Measurements from ENCODE around the gene BMP2K. TPM values are rescaled to one million over a fixed set of nuclear protein-coding genes. Genes with fewer than 3 reads are reported as not detected.
A peak's percentile ranks its signal among the peaks of the same experiment; 100 is the strongest.

Gene BMP2K
- total and polyA plus RNA-seq, 2 donors (not counting 1 experiment from before 2014, with no cell fraction given): 54.8 to 126 TPM

GRCh38 chr4:78880874-78881492 lies 104.8 kb downstream of the BMP2K start:
- no peaks in the 10 kb centered on the region for H4K20me1 ChIP-seq (ENCODE audit: control insufficient read depth, extremely low read depth, insufficient read depth, low read length)
- no peak overlapping the region for H3K4me2 ChIP-seq (ENCODE audit: extremely low read depth, insufficient read depth, low read length)
- H2AFZ ChIP-seq (ENCODE audit: low read length): no peak overlapping the region
- TF ChIP-seq CTCF (conservative IDR thresholded peaks at IDR 0.05 in 1 of 2, IDR thresholded peaks at IDR 0.05 in 1 of 2; ENCODE audit: low read depth in 1 of 2, low read length in 2 of 2): no peak
- TF ChIP-seq EZH2 (IDR thresholded peaks at IDR 0.05; ENCODE audit: low read length, missing control alignments): no peak
- no peaks in the 10 kb centered on the region for H3K27me3 ChIP-seq (ENCODE audit: control insufficient read depth, insufficient read depth, low read length)
- H3K79me2 ChIP-seq (ENCODE audit: control insufficient read depth, insufficient read depth, low read length): no peaks in the 10 kb centered on the region
- no peak overlapping the region for H3K27ac ChIP-seq (ENCODE audit: insufficient read depth, low read length)
- no peak for DNase-seq (ENCODE audit: low read depth in 2 of 2)
- peaks cover 5% of the 10 kb centered on the region for H3K36me3 ChIP-seq (ENCODE audit: control insufficient read depth, insufficient read depth, low read length)
- H3K9me3 ChIP-seq (ENCODE audit: control insufficient read depth, insufficient read depth, low read depth, low read length): no peaks in the 10 kb centered on the region
- H3K4me1 ChIP-seq (ENCODE audit: control insufficient read depth, extremely low read depth, insufficient read depth, low read length): no peaks in the 10 kb centered on the region
- H3K4me3 ChIP-seq (replicated peaks in 1 of 4; ENCODE audit: control extremely low read depth in 1 of 4, insufficient read depth in 1 of 4, low read depth in 3 of 4, low read length in 4 of 4): no peak overlapping the region
- no peak overlapping the region for H3K9ac ChIP-seq (ENCODE audit: insufficient read depth, low read length)

GRCh38 chr4:78885598-78885997 lies 109.4 kb downstream of the BMP2K start:
- no peak overlapping the region for H3K9ac ChIP-seq (ENCODE audit: insufficient read depth, low read length)
- no peaks in the 10 kb centered on the region for H3K9me3 ChIP-seq (ENCODE audit: control insufficient read depth, insufficient read depth, low read depth, low read length)
- H2AFZ ChIP-seq (ENCODE audit: low read length): no peak overlapping the region
- peaks cover 3% of the 10 kb centered on the region for H3K36me3 ChIP-seq (ENCODE audit: control insufficient read depth, insufficient read depth, low read length)
- H3K79me2 ChIP-seq (ENCODE audit: control insufficient read depth, insufficient read depth, low read length): no peaks in the 10 kb centered on the region
- H3K4me2 ChIP-seq (ENCODE audit: extremely low read depth, insufficient read depth, low read length): no peak overlapping the region
- no peak for TF ChIP-seq CTCF (conservative IDR thresholded peaks at IDR 0.05 in 1 of 2, IDR thresholded peaks at IDR 0.05 in 1 of 2; ENCODE audit: low read depth in 1 of 2, low read length in 2 of 2)
- H3K27ac ChIP-seq (ENCODE audit: insufficient read depth, low read length): no peak overlapping the region
- H4K20me1 ChIP-seq (ENCODE audit: control insufficient read depth, extremely low read depth, insufficient read depth, low read length): no peaks in the 10 kb centered on the region
- H3K4me1 ChIP-seq (ENCODE audit: control insufficient read depth, extremely low read depth, insufficient read depth, low read length): no peaks in the 10 kb centered on the region
- H3K27me3 ChIP-seq (ENCODE audit: control insufficient read depth, insufficient read depth, low read length): no peaks in the 10 kb centered on the region
- H3K4me3 ChIP-seq (replicated peaks in 1 of 4; ENCODE audit: control extremely low read depth in 1 of 4, insufficient read depth in 1 of 4, low read depth in 3 of 4, low read length in 4 of 4): no peak overlapping the region
- peak in 1 of 2 donors; percentile 64 for DNase-seq (ENCODE audit: low read depth in 2 of 2)

GRCh38 chr4:78889955-78890354 lies 113.8 kb downstream of the BMP2K start:
- DNase-seq (ENCODE audit: low read depth in 2 of 2): no peak
- TF ChIP-seq CTCF (conservative IDR thresholded peaks at IDR 0.05 in 1 of 2, IDR thresholded peaks at IDR 0.05 in 1 of 2; ENCODE audit: low read depth in 1 of 2, low read length in 2 of 2) (no peak), EZH2 (IDR thresholded peaks at IDR 0.05; ENCODE audit: low read length, missing control alignments) (no peak)
- H3K27me3 ChIP-seq (ENCODE audit: control insufficient read depth, insufficient read depth, low read length): no peaks in the 10 kb centered on the region
- no peaks in the 10 kb centered on the region for H3K9me3 ChIP-seq (ENCODE audit: control insufficient read depth, insufficient read depth, low read depth, low read length)
- peaks cover 6% of the 10 kb centered on the region for H3K36me3 ChIP-seq (ENCODE audit: control insufficient read depth, insufficient read depth, low read length)
- no peaks in the 10 kb centered on the region for H3K4me1 ChIP-seq (ENCODE audit: control insufficient read depth, extremely low read depth, insufficient read depth, low read length)
- H3K4me3 ChIP-seq (replicated peaks in 1 of 4; ENCODE audit: control extremely low read depth in 1 of 4, insufficient read depth in 1 of 4, low read depth in 3 of 4, low read length in 4 of 4): no peak overlapping the region
- no peaks in the 10 kb centered on the region for H4K20me1 ChIP-seq (ENCODE audit: control insufficient read depth, extremely low read depth, insufficient read depth, low read length)
- no peaks in the 10 kb centered on the region for H3K79me2 ChIP-seq (ENCODE audit: control insufficient read depth, insufficient read depth, low read length)
- H3K27ac ChIP-seq (ENCODE audit: insufficient read depth, low read length): no peak overlapping the region
- no peak overlapping the region for H2AFZ ChIP-seq (ENCODE audit: low read length)
- H3K4me2 ChIP-seq (ENCODE audit: extremely low read depth, insufficient read depth, low read length): no peak overlapping the region
- no peak overlapping the region for H3K9ac ChIP-seq (ENCODE audit: insufficient read depth, low read length)
